ENCODE results near the gene CGN. TPM values are rescaled to one million over a fixed set of nuclear protein-coding genes. Genes with fewer than 3 reads are reported as not detected.

The CGN gene
- polyA plus RNA-seq, 1 experiment = 0.05 TPM

DNA sequence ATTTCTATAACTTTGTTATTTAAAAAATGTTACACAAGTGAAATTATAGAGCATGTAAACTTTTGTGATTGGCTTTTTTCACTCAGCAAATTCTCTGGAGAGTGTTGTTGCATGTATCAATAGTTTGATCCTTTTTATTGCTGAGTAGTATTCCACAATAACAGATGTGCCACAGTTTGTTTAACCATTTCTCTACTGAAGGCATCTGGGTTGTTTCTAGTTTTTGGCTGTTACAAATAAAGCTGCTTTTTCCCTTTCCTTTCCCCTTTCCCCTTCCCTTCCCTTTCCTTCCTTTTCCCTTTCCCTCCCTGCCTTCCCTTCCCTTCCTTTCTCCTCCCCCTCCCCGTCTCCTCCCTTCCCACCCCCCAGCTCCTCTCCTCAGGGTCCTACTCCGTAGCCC is 44.9 kb downstream of the CGN start:
- no peak for DNase-seq (ENCODE audit: low read depth)
- ChIA-PET CTCF (interaction anchor here (1.1 to 1.2 kb wide), 2 partner anchors 17 to 179 kb away, joined by 3 read pairs; no protein-coding TSS in a partner anchor), POLR2A (no interaction called here)

DNA sequence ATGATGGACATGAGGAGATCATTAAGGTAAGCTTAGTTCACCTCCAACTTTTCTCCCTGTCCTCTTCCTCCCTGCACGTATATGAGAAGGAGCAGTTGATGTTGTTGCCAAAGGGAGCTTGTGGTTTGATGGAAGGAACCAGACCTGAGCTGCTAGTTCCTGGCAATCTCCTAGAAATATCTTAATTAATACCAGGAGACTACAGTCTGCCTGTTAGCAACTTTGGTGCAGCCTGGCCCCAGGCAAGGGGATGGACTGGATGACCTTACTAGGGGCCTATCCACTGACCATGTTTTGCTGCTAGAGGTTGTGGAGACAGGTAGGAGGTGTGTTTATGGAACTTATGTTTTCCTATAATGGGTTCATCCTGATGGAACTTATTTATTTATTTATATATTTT is 51.5 kb downstream of the CGN start:
- H3K4me3 ChIP-seq (ENCODE audit: low read depth, low read length) = no peak overlapping the region
- ChIA-PET POLR2A (no interaction called here), CTCF (interaction anchor here (1.1 kb wide), 1 partner anchor 9 kb away, joined by 3 read pairs; no protein-coding TSS in a partner anchor)
- TF ChIP-seq CTCF (IDR thresholded peaks at IDR 0.05; ENCODE audit: insufficient read depth, low read depth, low read length) = no peak
- H3K36me3 ChIP-seq (ENCODE audit: control insufficient read depth, insufficient read depth, low read length) = peaks cover 11% of the 10 kb centered on the region
- no peaks in the 10 kb centered on the region for H3K27me3 ChIP-seq (ENCODE audit: control insufficient read depth, insufficient read depth, low read length)
- no peak for DNase-seq (ENCODE audit: low read depth)

More for the DNA sequence above, 44.9 kb downstream of the CGN start:
- Histone ChIP-seq H3K27me3 (ENCODE audit: control insufficient read depth, insufficient read depth, low read length) (no peaks in the 10 kb centered on the region), H3K36me3 (ENCODE audit: control insufficient read depth, insufficient read depth, low read length) (no peaks in the 10 kb centered on the region), H3K4me3 (ENCODE audit: low read depth, low read length) (no peak overlapping the region)
- no peak for TF ChIP-seq CTCF (IDR thresholded peaks at IDR 0.05; ENCODE audit: insufficient read depth, low read depth, low read length)

GRCh38 chr1:151563376-151563775 is 52.2 kb downstream of the CGN start:
- ChIA-PET POLR2A (no interaction called here), CTCF (no interaction called here)
- DNase-seq (ENCODE audit: low read depth) = no peak
- no peaks in the 10 kb centered on the region for H3K27me3 ChIP-seq (ENCODE audit: control insufficient read depth, insufficient read depth, low read length)
- H3K36me3 ChIP-seq (ENCODE audit: control insufficient read depth, insufficient read depth, low read length) = peaks cover 11% of the 10 kb centered on the region
- no peak for TF ChIP-seq CTCF (IDR thresholded peaks at IDR 0.05; ENCODE audit: insufficient read depth, low read depth, low read length)
- no peak overlapping the region for H3K4me3 ChIP-seq (ENCODE audit: low read depth, low read length)

DNA sequence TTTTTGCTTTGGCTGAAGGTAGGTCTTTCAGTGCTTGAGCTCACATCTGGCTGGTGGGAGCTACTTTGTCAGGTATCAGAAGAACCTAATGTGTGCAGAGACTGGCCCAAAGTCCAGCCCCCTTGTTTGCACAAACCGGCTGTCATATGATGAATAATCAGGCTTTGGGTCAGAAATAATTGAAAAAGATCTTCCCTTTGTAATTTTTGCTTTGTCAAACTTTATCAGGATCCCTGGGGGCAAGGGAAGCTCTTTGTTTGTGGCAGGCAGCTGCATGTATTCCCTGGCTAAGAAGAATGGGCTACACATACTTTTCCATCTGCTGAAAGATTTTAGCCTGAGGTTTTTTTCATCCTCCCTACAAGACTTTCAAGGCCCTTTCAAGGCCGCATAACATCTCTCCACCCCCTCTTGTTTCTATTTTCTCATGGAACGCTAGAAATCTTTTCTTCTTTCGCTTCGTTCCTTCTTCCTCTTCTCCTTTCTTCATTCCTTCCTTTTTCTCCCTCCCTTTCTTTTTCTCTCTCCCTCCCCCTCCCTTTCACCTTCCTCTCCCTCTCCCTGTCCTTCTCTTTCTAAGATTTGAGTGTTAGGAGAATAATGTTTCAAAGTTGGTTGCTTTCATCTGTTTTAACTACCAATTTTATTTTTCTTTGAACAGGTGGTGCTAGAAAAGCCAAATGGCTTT is 54.5 kb downstream of the CGN start:
- CTCF ChIA-PET = interaction anchor here (1.1 to 1.2 kb wide), 3 partner anchors 13 to 31 kb away, joined by 3 read pairs; no protein-coding TSS in a partner anchor
- no peak for DNase-seq (ENCODE audit: low read depth)
- H3K27me3 ChIP-seq (ENCODE audit: control insufficient read depth, insufficient read depth, low read length) = no peaks in the 10 kb centered on the region
- POLR2A ChIA-PET = no interaction called here
- peaks cover 20% of the 10 kb centered on the region for H3K36me3 ChIP-seq (ENCODE audit: control insufficient read depth, insufficient read depth, low read length)
- no peak overlapping the region for H3K4me3 ChIP-seq (ENCODE audit: low read depth, low read length)
- TF ChIP-seq CTCF (IDR thresholded peaks at IDR 0.05; ENCODE audit: insufficient read depth, low read depth, low read length) = no peak

GRCh38 chr1:151568626-151569088 is 57.5 kb downstream of the CGN start:
- Histone ChIP-seq H3K27me3 (ENCODE audit: control insufficient read depth, insufficient read depth, low read length) (no peaks in the 10 kb centered on the region), H3K36me3 (ENCODE audit: control insufficient read depth, insufficient read depth, low read length) (peaks cover 31% of the 10 kb centered on the region), H3K4me3 (ENCODE audit: low read depth, low read length) (no peak overlapping the region)
- TF ChIP-seq CTCF (IDR thresholded peaks at IDR 0.05; ENCODE audit: insufficient read depth, low read depth, low read length) = no peak
- POLR2A ChIA-PET = no interaction called here
- CTCF ChIA-PET = interaction anchor here (1.2 kb wide), 1 partner anchor 497 kb away, joined by 3 read pairs; no protein-coding TSS in a partner anchor
- DNase-seq (ENCODE audit: low read depth) = no peak
